GM06990 (cell line): ENCODE results near the gene DENND2C.

Source experiments
- DNase-seq: peaks from one replicate; pipeline ENCODE4 v3.0.0-alpha.2; 2011; ENCODE audit not compliant: insufficient read length; ENCODE audit errors: extremely low read depth
- H3K27me3 ChIP-seq: replicated peaks from 2 replicates; pipeline ENCODE4 v1.6.0; 2011; ENCODE audit warnings: low read length; ENCODE audit not compliant: control insufficient read depth, insufficient read depth
- H3K36me3 ChIP-seq: 2 replicates; pipeline ENCODE4 v1.5.1; 2011; ENCODE audit warnings: low read length; ENCODE audit not compliant: control insufficient read depth, insufficient read depth
- H3K4me3 ChIP-seq: replicated peaks from 2 replicates; pipeline ENCODE4 v1.5.1; 2011; ENCODE audit warnings: low read depth, mild to moderate bottlenecking, control low read depth, low read length
- CTCF ChIP-seq: IDR thresholded peaks from 2 replicates; pipeline ENCODE4 v1.5.1; 2011; ENCODE audit warnings: low read length, control low read depth, mild to moderate bottlenecking, inconsistent platforms; ENCODE audit not compliant: insufficient read depth, poor library complexity, severe bottlenecking

The DENND2C gene

GRCh38 chr1:114715952-114716303 lies 46.1 kb upstream of the DENND2C start:
- peaks cover 15% of the 10 kb centered on the region for H3K36me3 ChIP-seq

GRCh38 chr1:114712977-114713376 lies 43.1 kb upstream of the DENND2C start:
- Histone ChIP-seq H3K27me3 (no peaks in the 10 kb centered on the region), H3K4me3 (no peak overlapping the region), H3K36me3 (peaks cover 12% of the 10 kb centered on the region)
- DNase-seq: no peak
- TF ChIP-seq CTCF: no peak

More at GRCh38 chr1:114715952-114716303, 46.1 kb upstream of the DENND2C start:
- peak overlapping the region; percentile 96 for H3K4me3 ChIP-seq
- DNase-seq: no peak
- no peak for TF ChIP-seq CTCF
- H3K27me3 ChIP-seq: no peaks in the 10 kb centered on the region

- H3K4me3 ChIP-seq: no peak overlapping the region
- TF ChIP-seq CTCF: no peak
- peaks cover 12% of the 10 kb centered on the region for H3K36me3 ChIP-seq
- no peak for DNase-seq
- no peaks in the 10 kb centered on the region for H3K27me3 ChIP-seq
Measured at GRCh38 chr1:114710360-114710759, 40.5 kb upstream of the DENND2C start.

- no peak for TF ChIP-seq CTCF
- Histone ChIP-seq H3K36me3 (peaks cover 8% of the 10 kb centered on the region), H3K4me3 (no peak overlapping the region), H3K27me3 (no peaks in the 10 kb centered on the region)
- no peak for DNase-seq
Measured at GRCh38 chr1:114707604-114708003, 37.8 kb upstream of the DENND2C start.

GRCh38 chr1:114703242-114703641 lies 33.4 kb upstream of the DENND2C start:
- no peak for DNase-seq
- Histone ChIP-seq H3K4me3 (no peak overlapping the region), H3K36me3 (peaks cover under 1% of the 10 kb centered on the region), H3K27me3 (no peaks in the 10 kb centered on the region)
- TF ChIP-seq CTCF: no peak

- H3K27me3 ChIP-seq: no peaks in the 10 kb centered on the region
- no peaks in the 10 kb centered on the region; the same call in none of the 2 replicates for H3K36me3 ChIP-seq
- H3K4me3 ChIP-seq: no peak overlapping the region
- no peak for TF ChIP-seq CTCF
- no peak for DNase-seq
Measured at GRCh38 chr1:114702737-114703136, 32.9 kb upstream of the DENND2C start.
